ENCODE measurements around the gene EFCAB6. TPM values are rescaled to one million over a fixed set of nuclear protein-coding genes. Genes with fewer than 3 reads are reported as not detected.

The EFCAB6 gene
- total RNA-seq, 4 donors from 2014 or later: 2.0 to 8.4 (median 5.7) TPM

- Histone ChIP-seq H3K27ac (no peak overlapping the region), H3K36me3 (no peaks in the 10 kb centered on the region), H3K4me3 (no peak overlapping the region), H3K9me3 (no peaks in the 10 kb centered on the region), H3K4me1 (no peaks in the 10 kb centered on the region), H3K27me3 (no peaks in the 10 kb centered on the region)
- DNase-seq: no peak
- intact Hi-C loops (cut with DNase I; ENCODE audit: low total_unique reads): no loop called here
- no peak for TF ChIP-seq POLR2A (IDR thresholded peaks at IDR 0.05)
- TF ChIP-seq, protein P1, sequence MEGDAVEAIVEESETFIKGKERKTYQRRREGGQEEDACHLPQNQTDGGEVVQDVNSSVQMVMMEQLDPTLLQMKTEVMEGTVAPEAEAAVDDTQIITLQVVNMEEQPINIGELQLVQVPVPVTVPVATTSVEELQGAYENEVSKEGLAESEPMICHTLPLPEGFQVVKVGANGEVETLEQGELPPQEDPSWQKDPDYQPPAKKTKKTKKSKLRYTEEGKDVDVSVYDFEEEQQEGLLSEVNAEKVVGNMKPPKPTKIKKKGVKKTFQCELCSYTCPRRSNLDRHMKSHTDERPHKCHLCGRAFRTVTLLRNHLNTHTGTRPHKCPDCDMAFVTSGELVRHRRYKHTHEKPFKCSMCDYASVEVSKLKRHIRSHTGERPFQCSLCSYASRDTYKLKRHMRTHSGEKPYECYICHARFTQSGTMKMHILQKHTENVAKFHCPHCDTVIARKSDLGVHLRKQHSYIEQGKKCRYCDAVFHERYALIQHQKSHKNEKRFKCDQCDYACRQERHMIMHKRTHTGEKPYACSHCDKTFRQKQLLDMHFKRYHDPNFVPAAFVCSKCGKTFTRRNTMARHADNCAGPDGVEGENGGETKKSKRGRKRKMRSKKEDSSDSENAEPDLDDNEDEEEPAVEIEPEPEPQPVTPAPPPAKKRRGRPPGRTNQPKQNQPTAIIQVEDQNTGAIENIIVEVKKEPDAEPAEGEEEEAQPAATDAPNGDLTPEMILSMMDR (IDR thresholded peaks at IDR 0.05): no peak
These were observed 186.9 kb downstream of the EFCAB6 start for GRCh38 chr22:43625242-43625641.

GRCh38 chr22:43624144-43624998 is 187.7 kb downstream of the EFCAB6 start:
- intact Hi-C loops (cut with DNase I; ENCODE audit: low total_unique reads): no loop called here
- DNase-seq: no peak
- Histone ChIP-seq H3K27ac (no peak overlapping the region), H3K4me3 (no peak overlapping the region), H3K4me1 (no peaks in the 10 kb centered on the region), H3K27me3 (no peaks in the 10 kb centered on the region), H3K36me3 (no peaks in the 10 kb centered on the region), H3K9me3 (no peaks in the 10 kb centered on the region)
- no peak for TF ChIP-seq POLR2A (IDR thresholded peaks at IDR 0.05)
- TF ChIP-seq, protein P1 (IDR thresholded peaks at IDR 0.05): no peak

DNA sequence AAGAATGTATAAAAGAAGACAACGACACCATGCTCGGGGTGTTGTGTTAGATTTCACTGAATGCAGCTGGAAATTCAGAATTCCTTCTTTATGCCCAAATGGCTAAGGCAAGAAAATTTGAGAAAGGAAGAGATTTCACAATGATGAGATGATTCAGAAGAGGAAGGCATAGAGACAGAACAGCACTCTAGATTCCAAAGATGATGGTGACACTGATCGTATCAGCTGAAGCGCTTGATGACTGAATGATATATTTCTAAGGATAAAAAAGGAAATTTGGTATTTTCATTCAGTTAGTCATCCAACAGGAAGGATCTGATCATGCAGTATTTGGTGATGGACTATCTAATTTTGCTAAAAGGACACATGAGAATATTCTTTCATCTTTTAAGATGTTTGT is 189.2 kb downstream of the EFCAB6 start:
- Histone ChIP-seq H3K27me3 (no peaks in the 10 kb centered on the region), H3K36me3 (no peaks in the 10 kb centered on the region), H3K9me3 (no peaks in the 10 kb centered on the region), H3K27ac (no peak overlapping the region), H3K4me3 (no peak overlapping the region), H3K4me1 (no peaks in the 10 kb centered on the region)
- no peak for TF ChIP-seq POLR2A (IDR thresholded peaks at IDR 0.05)
- TF ChIP-seq, protein P1 (IDR thresholded peaks at IDR 0.05): no peak
- intact Hi-C loops (cut with DNase I; ENCODE audit: low total_unique reads): no loop called here
- DNase-seq: no peak

- TF ChIP-seq, protein P1 (IDR thresholded peaks at IDR 0.05): no peak
- no peak for TF ChIP-seq POLR2A (IDR thresholded peaks at IDR 0.05)
- Histone ChIP-seq H3K4me1 (peaks cover 0 to under 1% of the 10 kb centered on the region in 2 donors), H3K36me3 (no peaks in the 10 kb centered on the region), H3K4me3 (no peak overlapping the region), H3K27me3 (no peaks in the 10 kb centered on the region), H3K27ac (no peak overlapping the region), H3K9me3 (no peaks in the 10 kb centered on the region)
- intact Hi-C loops (cut with DNase I; ENCODE audit: low total_unique reads): no loop called here
- DNase-seq: no peak
These were observed 191.9 kb downstream of the EFCAB6 start for GRCh38 chr22:43620197-43620596.

- Histone ChIP-seq H3K4me3 (no peak overlapping the region), H3K27ac (no peak overlapping the region), H3K4me1 (peaks cover 0 to 4% of the 10 kb centered on the region in 2 donors), H3K27me3 (no peaks in the 10 kb centered on the region), H3K9me3 (no peaks in the 10 kb centered on the region), H3K36me3 (no peaks in the 10 kb centered on the region)
- intact Hi-C loops (cut with DNase I; ENCODE audit: low total_unique reads): no loop called here
- TF ChIP-seq, protein P1 (IDR thresholded peaks at IDR 0.05): no peak
- no peak for TF ChIP-seq POLR2A (IDR thresholded peaks at IDR 0.05)
- DNase-seq: no peak
These were observed 193.6 kb downstream of the EFCAB6 start for GRCh38 chr22:43618517-43618916.
